ENCODE results near the gene ANK2.
"Not testable (repeated sequence)": the region's sequence is repeated elsewhere in the genome, so short reads cannot be mapped to it uniquely, and the experiment has no call there.

The ANK2 gene

DNA sequence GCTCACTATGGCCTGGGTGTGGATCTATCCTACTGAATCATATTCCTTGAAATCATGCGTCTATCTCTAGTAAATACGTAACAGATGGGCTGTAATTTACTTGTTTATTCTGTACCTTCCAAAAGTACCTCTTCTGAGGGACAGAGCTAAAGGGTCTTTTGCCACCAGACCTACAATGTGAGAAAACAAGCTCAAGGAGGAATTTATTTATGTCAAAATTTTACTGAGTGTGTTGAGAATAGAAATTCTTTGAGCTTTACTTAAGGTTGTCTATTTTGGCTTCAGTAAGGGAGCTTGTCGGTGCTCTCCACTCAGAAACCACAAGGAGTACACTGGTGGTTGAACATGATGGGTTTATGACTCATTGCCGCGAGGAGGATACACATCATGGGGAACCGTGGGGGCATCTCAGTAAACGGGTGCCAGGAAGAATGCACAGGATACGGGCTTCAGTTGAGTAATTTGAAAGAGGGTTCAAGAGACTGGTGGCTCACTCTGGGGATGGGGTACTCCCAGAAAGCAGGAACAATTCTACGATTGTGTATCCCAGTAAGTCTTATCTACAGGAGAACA lies 3.0 kb downstream of the ANK2 start:
- DNase-seq (ENCODE audit: low read depth) = no peak

DNA sequence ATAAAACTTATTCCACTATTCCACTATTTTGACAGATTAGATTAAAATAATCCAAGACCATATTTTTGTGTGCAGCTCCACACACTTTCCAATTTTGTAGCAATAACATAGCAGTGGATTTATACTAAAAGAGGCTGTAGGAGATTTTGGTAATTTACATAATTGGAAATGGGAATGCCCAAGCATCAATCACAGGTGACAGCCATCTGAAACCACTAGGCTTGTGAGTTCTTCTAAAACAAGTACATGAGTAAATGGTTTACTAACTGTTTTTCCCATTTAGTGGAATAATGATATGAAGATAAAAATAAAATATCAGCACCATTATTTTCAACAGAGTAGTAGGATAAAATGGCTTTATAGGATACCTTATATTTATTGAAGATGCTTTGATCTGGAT lies 4.4 kb downstream of the ANK2 start:
- DNase-seq (ENCODE audit: low read depth) = no peak

DNA sequence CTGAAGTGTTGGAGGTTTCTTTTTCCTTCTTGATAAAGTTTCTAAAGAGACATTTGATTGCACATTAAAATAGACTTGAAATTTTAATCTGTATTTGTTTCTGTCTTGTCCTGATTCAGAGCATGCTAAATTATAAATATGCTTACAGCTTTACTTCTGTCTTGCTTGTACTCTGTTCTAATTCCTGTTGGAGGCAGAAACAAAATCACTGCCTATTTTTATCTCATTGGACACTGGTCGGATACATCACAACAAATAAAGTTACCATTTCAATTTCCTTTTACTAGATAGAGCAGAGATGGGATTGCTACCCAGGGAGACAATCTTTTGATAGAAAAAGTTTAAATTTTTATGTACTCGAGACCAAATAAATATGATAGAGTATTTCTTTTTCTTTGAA lies 6.9 kb downstream of the ANK2 start:
- DNase-seq (ENCODE audit: low read depth) = no peak

DNA sequence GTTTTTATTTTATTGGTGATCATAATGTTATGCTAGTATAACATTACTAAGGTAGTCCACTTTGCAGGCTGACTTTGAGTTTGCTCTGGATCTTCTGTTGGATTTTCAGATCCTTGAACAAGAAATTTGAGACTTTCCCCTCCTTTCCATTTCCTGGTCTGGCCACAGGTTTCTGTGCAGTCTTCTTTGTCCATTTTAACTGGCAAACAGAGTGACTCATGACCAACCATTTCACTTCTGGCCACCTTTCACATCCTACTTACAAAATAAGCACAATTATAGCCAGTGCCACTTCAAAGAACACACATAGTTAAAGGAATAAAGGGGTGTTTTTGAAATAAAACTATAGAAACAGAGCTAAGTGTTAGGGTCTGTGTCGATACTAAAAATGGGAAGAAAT lies 8.4 kb downstream of the ANK2 start:
- DNase-seq (ENCODE audit: low read depth) = no peak

DNA sequence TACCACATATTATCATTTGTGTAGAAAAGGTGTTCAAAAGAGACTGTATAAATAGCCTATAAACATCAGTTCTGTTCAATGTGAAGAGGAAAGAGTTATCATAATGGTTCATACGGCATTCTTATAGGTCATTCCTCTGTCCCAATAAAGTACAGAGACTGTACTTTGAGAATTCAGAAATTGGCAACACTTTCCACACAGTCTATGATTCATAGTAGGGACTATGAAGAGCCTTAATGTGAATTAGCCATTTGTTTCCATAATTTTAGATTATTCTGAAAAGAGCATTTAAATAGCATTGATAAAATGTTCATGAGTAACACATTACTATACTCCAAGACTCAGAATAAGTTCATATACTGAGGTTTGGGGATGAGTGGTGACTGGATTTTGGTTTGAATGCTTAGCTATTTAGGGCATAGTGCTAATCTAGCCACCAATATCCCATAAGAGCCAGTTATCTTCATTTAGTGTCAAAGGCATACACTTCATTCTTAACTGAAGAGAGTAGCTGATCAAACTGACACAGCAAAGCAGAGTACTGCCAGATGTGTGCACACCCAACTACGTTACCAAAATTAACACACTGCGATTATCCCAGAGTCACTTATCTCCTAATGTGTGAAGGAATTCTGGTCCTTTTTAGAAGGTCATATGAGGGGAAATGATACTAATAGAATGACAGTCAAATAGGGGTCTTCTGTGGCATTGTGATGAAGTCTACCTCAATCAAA lies 10.2 kb downstream of the ANK2 start:
- DNase-seq (ENCODE audit: low read depth) = no peak

DNA sequence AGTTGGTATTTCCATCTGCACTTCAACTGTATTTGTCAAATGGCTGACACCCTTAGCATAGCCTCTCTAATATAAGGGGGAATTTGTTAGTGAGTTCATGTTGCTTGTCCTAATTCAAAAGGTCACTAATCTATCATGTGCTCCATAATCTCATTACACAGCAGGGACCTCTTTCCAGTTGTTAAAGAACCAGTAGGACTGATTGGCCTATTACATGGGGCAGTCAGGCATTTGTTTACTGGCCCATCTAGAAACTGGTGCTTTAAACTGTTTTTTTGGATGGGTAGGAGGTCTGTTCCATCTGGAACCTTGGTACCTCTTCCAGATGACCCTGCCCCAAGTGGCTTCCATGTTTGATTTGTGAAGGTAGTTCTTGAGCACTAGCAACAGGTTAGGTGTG lies 11.4 kb downstream of the ANK2 start:
- no peak for DNase-seq (ENCODE audit: low read depth)

DNA sequence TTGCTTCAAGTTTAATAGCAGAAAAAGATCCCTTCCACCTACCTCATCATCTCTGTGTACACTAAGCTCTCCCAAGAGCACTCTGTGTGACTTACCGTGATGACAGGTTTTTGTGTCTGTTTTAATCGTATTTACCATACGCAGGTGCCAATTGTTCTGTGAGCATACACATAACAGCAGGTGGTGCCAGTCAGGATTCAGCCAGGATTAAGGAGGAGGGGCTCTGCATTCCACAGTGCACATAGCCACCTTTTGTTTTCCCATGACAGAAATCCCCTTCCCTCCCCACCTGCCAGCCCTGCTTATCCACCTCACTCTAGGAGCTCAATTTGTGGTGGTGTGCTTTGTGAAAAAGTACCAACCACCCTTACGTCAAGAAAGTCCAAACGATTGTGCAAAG lies 14.8 kb downstream of the ANK2 start:
- DNase-seq (ENCODE audit: low read depth) = no peak

- DNase-seq (ENCODE audit: low read depth) = no peak
These were observed 16.2 kb downstream of the ANK2 start for GRCh38 chr4:113065629-113066028.

DNA sequence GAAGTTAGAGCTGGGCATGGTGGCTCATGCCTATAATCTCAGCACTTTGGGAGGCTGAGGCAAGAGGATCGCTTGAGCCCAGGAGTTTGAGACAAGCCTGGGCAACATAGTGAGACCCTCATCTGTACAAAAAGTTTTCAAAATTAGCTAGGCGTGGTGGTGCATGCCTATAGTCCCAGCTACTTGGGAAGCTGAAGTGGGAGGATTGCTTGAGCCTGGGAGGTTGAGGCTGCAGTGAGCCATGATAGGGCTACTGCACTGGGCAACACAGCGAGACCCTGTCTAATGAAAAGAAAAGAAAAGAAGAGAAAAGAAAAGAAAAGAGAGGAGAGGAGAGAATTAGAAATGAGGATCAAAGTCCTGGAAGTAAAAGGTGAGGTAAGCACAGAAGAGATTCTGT lies 19.3 kb downstream of the ANK2 start:
- DNase-seq (ENCODE audit: low read depth) = not testable (repeated sequence)

DNA sequence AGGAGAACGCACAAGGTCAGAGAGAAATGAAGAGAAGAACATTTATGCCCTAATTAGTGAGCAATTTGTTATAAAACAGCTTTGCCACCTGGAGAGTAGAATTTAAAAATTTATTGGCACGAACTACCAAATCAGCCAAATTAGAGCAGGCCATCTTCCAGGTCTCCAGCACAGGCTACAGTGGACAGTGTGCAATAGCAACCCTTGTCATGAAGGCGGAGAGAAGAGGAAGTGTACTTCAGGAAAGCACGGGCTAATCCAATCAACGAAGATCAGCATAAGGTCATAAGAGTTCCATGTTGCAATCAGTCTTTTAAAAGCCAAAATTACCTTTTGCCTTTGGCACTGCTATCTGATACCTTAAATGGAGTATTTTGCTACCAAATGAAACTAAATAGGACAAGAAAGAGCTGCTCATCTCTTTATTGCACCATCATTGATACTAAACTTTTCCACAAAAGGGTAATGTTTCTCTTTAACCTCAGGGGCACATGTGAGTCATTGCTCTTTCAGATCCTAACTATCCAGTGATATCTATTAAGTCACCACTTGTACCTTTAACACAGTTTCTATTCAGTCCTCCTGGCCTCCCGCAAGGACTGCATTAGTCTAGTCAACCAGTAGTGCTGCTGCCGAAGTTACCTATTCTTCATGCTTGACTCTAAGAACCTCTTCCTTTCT lies 19.9 kb downstream of the ANK2 start:
- no peak for DNase-seq (ENCODE audit: low read depth)

- no peak for DNase-seq (ENCODE audit: low read depth)
These were observed 21.3 kb downstream of the ANK2 start for GRCh38 chr4:113070755-113071154.

- DNase-seq (ENCODE audit: low read depth) = no peak
These were observed 21.8 kb downstream of the ANK2 start for GRCh38 chr4:113071274-113071673.

GRCh38 chr4:113071805-113072204 lies 22.4 kb downstream of the ANK2 start:
- DNase-seq (ENCODE audit: low read depth) = no peak

- no peak for DNase-seq (ENCODE audit: low read depth)
These were observed 24.1 kb downstream of the ANK2 start for GRCh38 chr4:113073451-113074005.

GRCh38 chr4:113077575-113077974 lies 28.1 kb downstream of the ANK2 start:
- no peak for DNase-seq (ENCODE audit: low read depth)

DNA sequence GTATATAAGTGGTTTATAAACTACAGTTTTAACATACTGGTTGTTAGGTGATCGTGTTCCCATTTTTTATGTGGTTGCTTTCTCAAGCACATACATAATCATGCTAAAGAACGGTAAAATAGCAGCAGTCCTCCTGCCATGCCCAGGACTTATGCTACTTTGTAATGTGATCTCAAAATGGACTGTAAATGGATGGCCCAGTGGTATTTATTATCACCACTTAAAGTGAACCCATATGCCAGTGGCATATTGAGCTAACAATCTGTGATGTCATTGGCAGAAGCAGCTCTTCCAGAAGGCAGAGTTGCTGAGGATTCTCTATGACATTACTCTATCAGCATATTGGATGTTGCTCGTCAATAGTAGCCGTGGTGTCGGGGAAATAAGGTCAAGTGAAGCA lies 28.6 kb downstream of the ANK2 start:
- DNase-seq (ENCODE audit: low read depth) = no peak

- no peak for DNase-seq (ENCODE audit: low read depth)
These were observed 30.6 kb downstream of the ANK2 start for GRCh38 chr4:113080050-113080449.

DNA sequence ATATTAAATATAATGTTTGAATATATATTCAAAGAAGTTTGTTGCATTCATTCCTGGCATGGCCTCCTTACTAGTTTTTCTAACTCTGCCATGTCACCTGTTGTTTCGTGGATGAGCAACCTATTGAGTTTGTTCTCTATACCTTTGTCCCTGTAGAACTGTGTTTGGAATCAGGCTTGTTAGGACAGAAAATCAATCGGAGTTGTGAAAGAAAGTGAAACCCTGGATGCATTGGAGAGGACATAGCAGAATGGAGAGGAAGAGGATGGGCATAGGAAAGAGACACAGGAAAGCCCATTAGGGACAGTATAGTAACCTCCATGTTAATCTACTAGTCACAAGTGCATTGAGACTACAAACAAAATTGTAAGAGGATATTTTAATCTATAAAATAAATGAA lies 31.2 kb downstream of the ANK2 start:
- DNase-seq (ENCODE audit: low read depth) = no peak

- DNase-seq (ENCODE audit: low read depth) = no peak
These were observed 33.9 kb downstream of the ANK2 start for GRCh38 chr4:113083346-113083745.

- DNase-seq (ENCODE audit: low read depth) = no peak
These were observed 36.8 kb downstream of the ANK2 start for GRCh38 chr4:113086172-113086695.

DNA sequence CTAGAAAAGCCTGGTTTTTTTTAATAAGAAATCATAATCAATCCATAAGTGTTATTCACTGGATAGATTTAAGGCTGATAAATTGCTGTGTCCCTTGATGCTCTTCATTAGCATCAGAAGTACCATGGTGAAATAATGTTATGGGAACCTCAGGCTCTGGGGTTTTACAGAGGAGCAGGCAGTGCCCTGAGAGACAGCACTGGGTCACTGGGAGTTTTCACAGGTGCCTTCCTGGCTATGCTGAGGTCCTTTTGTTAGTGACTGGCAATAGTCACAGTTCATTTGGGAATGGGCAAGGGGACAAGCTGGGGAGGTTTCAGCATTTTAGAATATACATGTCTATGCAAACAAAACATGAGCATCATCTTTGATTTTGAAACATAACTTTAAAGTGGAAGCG lies 38.6 kb downstream of the ANK2 start:
- no peak for DNase-seq (ENCODE audit: low read depth)

DNA sequence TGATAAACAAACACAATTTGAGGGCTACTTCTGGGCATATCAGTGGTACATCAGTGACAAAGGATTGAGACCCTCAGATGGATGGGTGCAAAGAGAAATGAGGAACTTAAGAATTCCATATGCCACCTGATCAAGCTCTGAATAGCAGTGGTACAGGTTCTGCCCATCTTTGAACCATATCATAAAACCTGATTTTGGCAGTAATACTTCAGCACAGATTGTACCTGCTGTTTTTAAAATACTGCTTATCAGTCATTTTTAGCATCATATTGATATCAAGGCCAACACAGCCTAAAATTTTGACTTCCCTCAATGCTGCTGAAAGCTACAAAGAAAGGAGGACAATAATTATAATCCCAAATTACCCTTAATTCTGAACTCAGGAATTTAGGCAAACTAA lies 41.5 kb downstream of the ANK2 start:
- DNase-seq (ENCODE audit: low read depth) = no peak

GRCh38 chr4:113094331-113094730 lies 44.9 kb downstream of the ANK2 start:
- DNase-seq (ENCODE audit: low read depth) = no peak

Data from activated gamma-delta T cell treated with anti-CD3 and anti-CD28 coated beads, Interleukin-2, amount 50 U/mL, for 16 hours (primary cell).